ENCODE measurements around the gene PNPLA3.
A peak's percentile ranks its signal among the peaks of the same experiment; 100 is the strongest.
"Not testable (repeated sequence)": the region's sequence is repeated elsewhere in the genome, so short reads cannot be mapped to it uniquely, and the experiment has no call there.

Gene PNPLA3

DNA sequence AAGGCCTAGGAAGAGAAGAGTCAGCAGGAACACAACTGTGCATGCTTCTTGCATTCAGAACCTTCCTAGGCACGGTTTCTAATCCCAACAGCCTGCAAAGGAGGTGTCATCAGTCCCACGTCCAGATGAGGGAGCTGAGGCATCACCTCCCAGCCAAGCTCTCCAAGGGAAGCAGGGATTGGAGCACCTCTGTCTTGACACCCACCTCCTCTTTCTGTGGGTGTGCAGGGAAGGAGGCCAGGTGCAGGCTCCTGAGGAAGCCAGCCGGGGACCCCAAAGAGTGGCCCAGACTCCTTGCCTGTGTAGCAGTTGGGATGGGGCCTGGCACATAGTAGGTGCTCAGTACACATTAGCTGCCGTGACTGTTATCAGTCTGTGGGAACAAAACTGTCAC lies 33.7 kb upstream of the PNPLA3 start:
- no peak for FAIRE-seq
- no peak for DNase-seq (ENCODE audit: low spot score)

GRCh38 chr22:43890901-43891331 lies 32.7 kb upstream of the PNPLA3 start:
- no peak for FAIRE-seq
- no peak for DNase-seq (ENCODE audit: low spot score)

- FAIRE-seq (no peak), DNase-seq (ENCODE audit: low spot score) (no peak)
Observed at GRCh38 chr22:43891360-43892182, 32.0 kb upstream of the PNPLA3 start, which contains the start of gene PNPLA5. Gene PNPLA5 (minus strand): TSS chr22:43892013. CDS start chr22:43891880, 133 bp downstream.

DNA sequence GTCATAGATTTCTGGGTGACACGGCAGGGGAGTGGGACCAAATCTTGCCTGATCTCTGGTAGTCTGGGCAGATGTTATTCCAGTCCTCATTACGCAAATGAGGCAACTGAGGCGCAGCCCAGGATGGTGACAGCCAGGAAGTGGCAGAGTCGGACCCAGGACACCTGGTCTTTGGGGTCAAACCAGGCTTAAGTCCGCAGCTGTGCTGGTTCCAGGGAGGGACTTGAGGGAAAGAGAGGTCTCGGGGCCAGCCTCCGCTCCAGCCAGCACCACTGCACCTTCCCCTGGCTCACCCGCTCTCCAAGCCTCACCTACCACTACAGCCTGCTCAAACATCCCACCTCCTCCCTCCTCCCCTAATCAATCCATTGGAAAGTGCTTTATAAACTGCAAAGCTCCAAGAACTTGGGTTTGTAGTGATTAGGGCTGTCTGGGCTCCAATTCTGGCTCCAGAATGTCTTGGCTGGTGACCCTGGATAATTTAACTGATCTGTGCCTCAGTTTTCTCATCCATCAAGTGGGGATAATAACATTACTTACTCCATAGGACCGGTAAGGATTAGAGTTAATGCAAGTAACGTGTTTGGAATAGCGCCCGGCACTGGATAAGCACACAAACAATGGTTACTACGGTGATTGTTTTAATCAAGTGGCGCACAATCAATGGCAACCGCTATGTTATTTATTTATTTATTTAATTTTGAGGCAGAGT lies 31.3 kb upstream of the PNPLA3 start:
- no peak for DNase-seq (ENCODE audit: low spot score)
- FAIRE-seq, result no peak

DNA sequence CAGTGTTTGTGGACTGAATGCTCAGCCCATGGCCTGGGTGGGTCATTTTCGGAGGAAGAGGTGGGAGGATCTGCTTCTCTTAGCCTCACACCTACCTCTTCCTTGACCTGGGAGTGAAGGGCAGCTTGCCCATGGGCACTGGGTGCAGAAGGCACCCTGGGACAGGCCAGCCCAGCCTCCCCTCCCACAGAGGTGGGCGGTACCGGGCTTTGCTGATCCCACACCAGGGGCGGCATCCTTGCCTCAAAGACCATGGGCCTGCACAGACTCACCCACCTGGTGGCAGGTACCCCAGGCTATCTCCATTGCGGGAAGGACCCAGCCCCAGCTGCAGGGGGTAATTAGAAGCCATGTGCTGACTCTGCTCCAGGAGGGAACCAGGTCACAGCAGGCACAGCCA lies 30.3 kb upstream of the PNPLA3 start:
- no peak for DNase-seq (ENCODE audit: low spot score)
- no peak for FAIRE-seq

DNA sequence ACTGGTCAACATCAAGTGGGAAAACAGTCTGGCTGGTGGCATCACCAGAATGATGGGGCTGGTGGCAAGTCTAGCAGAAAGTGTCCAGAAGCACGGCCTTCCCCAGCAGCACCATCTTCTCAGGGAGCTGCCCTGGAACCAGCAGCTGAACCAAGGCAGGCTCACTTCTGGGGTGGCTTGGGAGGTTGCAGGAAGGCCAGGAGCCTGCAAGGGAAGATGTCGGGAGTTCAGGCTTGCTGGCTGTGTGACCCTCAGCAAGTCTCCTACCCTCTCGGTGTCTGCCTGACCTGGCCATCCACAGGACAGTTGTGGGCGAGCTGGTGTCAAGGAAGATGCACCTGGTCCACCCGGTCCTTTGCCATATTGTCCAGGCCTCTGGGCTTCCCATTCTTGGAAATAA lies 29.5 kb upstream of the PNPLA3 start:
- DNase-seq (ENCODE audit: low spot score) (no peak), FAIRE-seq (no peak)

GRCh38 chr22:43895986-43896645 lies 27.5 kb upstream of the PNPLA3 start:
- DNase-seq (ENCODE audit: low spot score), result no peak
- FAIRE-seq, result no peak

DNA sequence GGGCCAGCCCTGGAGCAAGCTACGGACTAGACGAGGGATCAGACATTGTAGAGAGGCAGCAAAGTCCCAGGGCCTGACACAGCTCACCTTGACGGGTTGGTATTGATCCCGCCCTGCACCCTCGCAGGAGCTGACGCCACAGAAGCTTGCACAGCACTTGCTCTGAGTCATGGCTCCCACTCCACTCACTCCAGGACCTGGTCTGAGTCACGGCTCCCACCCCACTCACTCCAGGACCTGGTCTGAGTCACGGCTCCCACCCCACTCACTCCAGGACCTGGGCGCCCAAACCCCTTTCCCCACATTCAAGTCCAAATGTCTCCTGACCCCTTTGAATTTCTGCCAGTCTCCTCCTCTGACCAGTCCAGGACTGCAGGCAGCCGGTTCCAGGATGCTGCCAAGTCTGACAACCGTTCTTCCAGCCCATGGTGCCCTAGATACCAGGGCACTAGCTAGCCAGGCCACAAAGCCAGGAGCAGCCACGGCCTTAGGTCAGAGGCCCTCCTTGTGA lies 25.8 kb upstream of the PNPLA3 start:
- DNase-seq (ENCODE audit: low spot score) (peak; percentile 48), FAIRE-seq (peak; percentile 49)

DNA sequence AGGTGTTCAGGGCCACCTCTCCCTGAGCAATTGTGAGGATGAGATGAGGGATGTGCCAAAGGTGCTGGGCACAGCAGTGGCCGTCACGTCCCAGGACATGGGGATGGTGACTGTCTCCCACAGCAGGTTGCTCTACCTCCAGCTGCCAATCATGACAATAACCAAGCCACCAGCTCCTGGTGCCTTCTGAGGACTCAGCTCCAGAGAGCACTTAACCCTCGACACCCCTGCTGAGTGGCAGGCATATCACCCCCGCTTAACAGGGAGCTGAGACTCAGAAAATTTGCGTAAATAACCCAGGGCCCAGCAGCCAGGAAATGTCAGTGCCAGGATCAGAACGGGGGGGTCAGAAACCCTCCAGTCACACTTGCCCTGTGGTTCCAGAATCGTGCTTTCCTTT lies 23.4 kb upstream of the PNPLA3 start:
- FAIRE-seq (no peak), DNase-seq (ENCODE audit: low spot score) (no peak)

GRCh38 chr22:43901976-43902643 lies 21.5 kb upstream of the PNPLA3 start:
- peak; percentile 71 for DNase-seq (ENCODE audit: low spot score)
- peak; percentile 86 for FAIRE-seq

- DNase-seq (ENCODE audit: low spot score); FAIRE-seq: not testable (repeated sequence)
Observed at GRCh38 chr22:43903033-43903432, 20.6 kb upstream of the PNPLA3 start.

DNA sequence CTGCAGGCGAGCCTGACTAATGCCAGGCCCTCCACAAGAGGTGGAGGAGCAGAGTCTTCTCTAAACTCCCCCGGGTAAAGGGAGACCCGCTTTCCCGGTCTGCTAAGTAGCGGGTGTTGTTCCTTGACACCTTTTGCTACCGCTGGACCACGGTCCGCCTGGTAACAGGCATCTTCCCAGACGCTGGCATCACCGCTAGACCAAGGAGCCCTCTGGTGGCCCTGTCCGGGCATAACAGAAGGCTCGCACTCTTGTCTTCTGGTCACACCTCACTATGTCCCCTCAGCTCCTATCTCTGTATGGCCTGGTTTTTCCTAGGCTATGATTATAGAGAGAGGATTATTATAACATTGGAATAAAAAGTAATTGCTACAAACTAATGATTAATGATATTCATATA lies 19.2 kb upstream of the PNPLA3 start:
- not testable (repeated sequence) for DNase-seq (ENCODE audit: low spot score); FAIRE-seq

GRCh38 chr22:43905681-43906080 lies 17.9 kb upstream of the PNPLA3 start:
- DNase-seq (ENCODE audit: low spot score), result no peak
- no peak for FAIRE-seq

DNA sequence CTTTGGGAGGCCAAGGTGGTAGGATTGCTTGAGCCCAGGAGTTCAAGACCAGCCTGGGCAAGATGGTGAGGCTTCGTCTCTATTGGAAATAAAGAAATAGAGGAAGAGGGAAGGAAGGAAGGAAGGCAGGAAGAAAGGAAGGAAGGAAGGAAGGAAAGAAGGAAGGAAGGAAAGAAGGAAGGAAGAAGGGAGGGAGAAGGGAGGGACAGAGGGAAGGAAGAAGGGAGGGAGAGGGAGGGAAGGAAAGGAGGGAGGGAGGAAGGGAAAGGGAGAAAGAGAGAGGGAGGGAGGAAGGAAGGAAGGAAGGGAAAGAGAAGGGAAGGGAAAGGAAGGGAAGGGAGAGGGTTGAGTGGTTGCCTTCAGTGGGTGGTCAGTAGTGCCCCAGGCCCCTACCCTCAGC lies 13.9 kb upstream of the PNPLA3 start:
- DNase-seq (ENCODE audit: low spot score) (no peak), FAIRE-seq (no peak)

- FAIRE-seq, result no peak
- DNase-seq (ENCODE audit: low spot score), result no peak
Observed at GRCh38 chr22:43910178-43910695, 13.4 kb upstream of the PNPLA3 start.

- FAIRE-seq, result no peak
Observed at GRCh38 chr22:43911351-43911750, 12.3 kb upstream of the PNPLA3 start.

DNA sequence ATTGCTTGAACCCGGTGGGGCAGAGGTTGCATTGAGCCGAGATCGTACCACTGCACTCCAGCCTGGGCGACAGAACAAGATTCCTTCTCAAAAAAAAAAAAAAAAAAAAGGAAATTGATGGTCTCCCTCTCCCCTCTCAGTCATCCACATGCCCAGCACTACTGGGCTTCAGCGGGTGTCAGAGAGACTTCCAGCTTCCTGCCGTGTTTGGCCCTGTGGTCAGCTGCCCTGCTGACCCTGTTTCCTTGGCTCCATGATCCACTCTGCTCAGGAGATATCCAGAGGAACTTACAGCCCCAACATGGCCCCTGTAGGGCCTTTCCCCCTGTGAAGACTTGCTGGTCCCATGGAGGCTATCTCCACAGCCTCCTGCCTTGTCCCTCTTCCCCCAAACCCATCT lies 6.1 kb upstream of the PNPLA3 start:
- DNase-seq (ENCODE audit: low spot score), result no peak
- no peak for FAIRE-seq

More at GRCh38 chr22:43911351-43911750, 12.3 kb upstream of the PNPLA3 start:
- no peak for DNase-seq (ENCODE audit: low spot score)

- DNase-seq (ENCODE audit: low spot score), result no peak
- no peak for FAIRE-seq
Observed at GRCh38 chr22:43919106-43919973, 4.3 kb upstream of the PNPLA3 start.

GRCh38 chr22:43921370-43921769 lies 2.2 kb upstream of the PNPLA3 start:
- FAIRE-seq (peak; percentile 90), DNase-seq (ENCODE audit: low spot score) (peak; percentile 91)

DNA sequence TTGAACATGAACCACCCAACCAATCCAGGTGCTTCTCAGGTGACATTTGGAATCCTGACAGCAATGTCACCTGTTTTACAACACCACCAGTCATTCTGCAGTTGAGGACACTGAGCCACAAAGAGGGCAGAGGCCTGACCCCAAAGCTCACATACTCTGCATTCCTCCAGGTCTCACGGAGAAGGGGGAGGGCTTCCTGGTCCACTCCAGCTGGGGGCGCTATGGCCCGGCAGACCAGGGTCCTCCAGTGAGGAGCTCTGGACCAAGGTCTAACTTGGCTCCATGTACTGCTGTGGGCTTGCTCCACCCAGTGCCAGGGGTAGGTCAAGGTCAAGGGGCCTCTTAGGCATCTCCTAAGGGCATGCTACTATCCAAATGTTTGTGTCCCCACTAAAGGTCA lies 1.5 kb upstream of the PNPLA3 start:
- DNase-seq (ENCODE audit: low spot score) (no peak), FAIRE-seq (no peak)

Measured in RCC 7860 (cell line).